GM12872 (cell line): ENCODE results near the gene GTF3A.
A peak's percentile ranks its signal among the peaks of the same experiment; 100 is the strongest.

Experiments used
- TF ChIP-seq, protein P1 (sequence below): IDR thresholded peaks from 3 replicates; pipeline ENCODE4 v1.5.1; 2011; ENCODE audit warnings: low read depth, mild to moderate bottlenecking, low read length, moderate library complexity; ENCODE audit not compliant: insufficient read depth

GTF3A gene

DNA sequence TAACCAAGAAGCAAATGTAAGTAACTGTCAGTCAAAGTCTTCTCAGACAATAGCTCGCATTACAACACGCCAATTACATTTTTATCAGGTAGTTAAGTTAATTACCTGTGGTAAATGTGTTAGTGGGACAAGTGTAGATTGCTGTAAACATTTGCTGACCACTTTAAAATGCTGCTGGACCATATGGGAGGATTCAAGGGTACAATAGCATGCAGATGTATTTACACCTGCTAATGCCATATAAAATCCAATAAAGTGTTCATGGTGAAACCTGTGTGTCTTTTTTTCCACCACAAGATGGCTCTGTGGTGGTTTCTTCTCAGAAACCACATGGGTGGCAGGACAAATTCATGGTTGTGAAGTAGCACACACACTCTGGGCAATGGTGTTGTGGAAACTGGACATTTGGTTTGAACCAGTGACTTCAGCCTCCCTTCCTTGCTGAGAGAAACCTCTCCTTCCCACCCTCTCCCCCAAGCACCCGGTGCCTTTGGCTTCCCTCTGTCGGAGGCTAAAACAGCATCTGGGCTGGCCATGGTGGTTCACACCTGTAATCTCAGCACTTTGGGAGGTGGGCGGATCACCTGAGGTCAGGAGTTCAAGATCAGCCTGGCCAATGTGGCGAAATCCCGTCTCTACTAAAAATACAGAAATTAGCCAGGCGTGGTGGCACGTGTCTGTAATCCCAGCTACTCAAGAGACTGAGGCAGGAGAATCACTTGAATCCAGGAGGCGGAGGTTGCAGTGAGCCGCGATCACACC lies 18.1 kb upstream of the GTF3A start:
- TF ChIP-seq, protein P1, sequence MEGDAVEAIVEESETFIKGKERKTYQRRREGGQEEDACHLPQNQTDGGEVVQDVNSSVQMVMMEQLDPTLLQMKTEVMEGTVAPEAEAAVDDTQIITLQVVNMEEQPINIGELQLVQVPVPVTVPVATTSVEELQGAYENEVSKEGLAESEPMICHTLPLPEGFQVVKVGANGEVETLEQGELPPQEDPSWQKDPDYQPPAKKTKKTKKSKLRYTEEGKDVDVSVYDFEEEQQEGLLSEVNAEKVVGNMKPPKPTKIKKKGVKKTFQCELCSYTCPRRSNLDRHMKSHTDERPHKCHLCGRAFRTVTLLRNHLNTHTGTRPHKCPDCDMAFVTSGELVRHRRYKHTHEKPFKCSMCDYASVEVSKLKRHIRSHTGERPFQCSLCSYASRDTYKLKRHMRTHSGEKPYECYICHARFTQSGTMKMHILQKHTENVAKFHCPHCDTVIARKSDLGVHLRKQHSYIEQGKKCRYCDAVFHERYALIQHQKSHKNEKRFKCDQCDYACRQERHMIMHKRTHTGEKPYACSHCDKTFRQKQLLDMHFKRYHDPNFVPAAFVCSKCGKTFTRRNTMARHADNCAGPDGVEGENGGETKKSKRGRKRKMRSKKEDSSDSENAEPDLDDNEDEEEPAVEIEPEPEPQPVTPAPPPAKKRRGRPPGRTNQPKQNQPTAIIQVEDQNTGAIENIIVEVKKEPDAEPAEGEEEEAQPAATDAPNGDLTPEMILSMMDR: peak; percentile 64

- TF ChIP-seq, protein P1: no peak
Observed at GRCh38 chr13:27408074-27408473, 16.3 kb upstream of the GTF3A start.

DNA sequence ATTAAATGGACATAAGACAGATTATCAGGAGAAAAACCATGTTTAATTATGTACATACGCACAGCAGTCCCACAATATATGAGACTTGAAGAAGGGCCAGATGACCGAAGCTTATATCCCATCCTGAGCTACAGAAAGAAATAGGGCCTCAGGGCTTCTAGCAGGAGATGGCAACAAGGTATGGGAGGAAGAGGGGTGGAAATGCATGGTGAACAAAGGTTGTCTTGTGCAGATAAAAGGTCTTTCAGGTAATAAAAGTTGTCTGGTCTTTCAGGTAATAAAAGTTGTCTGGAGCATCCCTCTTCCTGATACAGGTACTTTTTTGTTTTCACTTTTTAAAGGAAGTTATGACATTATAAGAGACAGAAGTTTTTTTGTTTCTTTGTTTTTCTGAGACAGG lies 15.4 kb upstream of the GTF3A start:
- TF ChIP-seq, protein P1: no peak

GRCh38 chr13:27411341-27411740 lies 13.1 kb upstream of the GTF3A start:
- TF ChIP-seq, protein P1: no peak

GRCh38 chr13:27415116-27415515 lies 9.3 kb upstream of the GTF3A start:
- TF ChIP-seq, protein P1: no peak

DNA sequence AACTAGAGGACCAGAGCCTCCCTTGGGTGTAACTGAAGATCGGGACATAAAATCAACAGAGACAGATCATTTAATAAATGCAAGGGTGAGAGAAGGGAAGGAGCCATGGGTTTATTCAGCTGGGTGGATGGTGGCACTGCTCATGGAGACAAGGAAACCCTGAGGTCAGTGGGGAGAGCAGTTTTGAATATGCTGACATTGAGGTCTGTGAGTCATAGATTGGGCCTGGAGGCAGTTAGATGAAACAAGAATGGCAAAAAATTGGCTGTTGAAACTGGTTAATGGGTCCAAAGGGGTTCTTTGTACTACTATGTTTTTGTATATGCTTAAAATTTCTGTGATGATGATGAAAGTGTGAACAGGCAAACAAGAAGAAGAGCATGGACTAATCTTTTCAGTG lies 5.1 kb upstream of the GTF3A start:
- TF ChIP-seq, protein P1: no peak

GRCh38 chr13:27421101-27421871 lies 3.1 kb upstream of the GTF3A start:
- TF ChIP-seq, protein P1: no peak
